SK-N-SH (cell line): Measurements from ENCODE around the gene RSPH4A. TPM values are rescaled to one million over a fixed set of nuclear protein-coding genes. Genes with fewer than 3 reads are reported as not detected.

Experiments used
- CTCF ChIA-PET: fragments of 300-600, 350-600 bp; formaldehyde crosslinking; extraction: SDS; loops from one replicate; lab custom pipeline; 2021; lab: Yijun Ruan, JAX
- POLR2A ChIA-PET: fragments of 350-600 bp; sonication (Branson Sonifier 250); formaldehyde crosslinking; extraction: SDS; loops from one replicate; lab custom pipeline; 2020; ENCODE audit warnings: antibody characterized with exemption, inconsistent platforms; lab: Yijun Ruan, JAX
- DNase-seq: peaks from one replicate; pipeline ENCODE4 v3.0.0; 2012
- H2AFZ ChIP-seq: fragments of 200-600 bp; sonication (generic); 2 replicates; pipeline ENCODE4 v1.8.1; 2016; ENCODE audit warnings: antibody characterized with exemption, mild to moderate bottlenecking, low read depth
- H3F3A ChIP-seq: fragments of 200-600 bp; sonication (generic); replicated peaks from 2 replicates; pipeline ENCODE3; 2016; ENCODE audit warnings: antibody characterized with exemption, mild to moderate bottlenecking; ENCODE audit not compliant: insufficient read depth
- H3K27ac ChIP-seq, 2 experiments: fragments of 200-500 bp in 1 of 2; fragments of 200-600 bp in 1 of 2; sonication (Bioruptor generic) in 1 of 2; sonication (generic), shearing (Covaris generic) in 1 of 2; 2 replicates each; pipeline versions ENCODE4 v1.5.1 to v1.6.1; 2014 to 2016; ENCODE audit warnings: low read depth in 2 of 2, inconsistent platforms in 1 of 2, low read length in 1 of 2, mild to moderate bottlenecking in 1 of 2, mixed read lengths in 1 of 2
- H3K27me3 ChIP-seq: fragments of 200-600 bp; sonication (generic), shearing (Covaris generic); 2 replicates; pipeline ENCODE4 v1.6.1; 2016; ENCODE audit warnings: mixed run types; ENCODE audit not compliant: insufficient read depth
- H3K36me3 ChIP-seq, 2 experiments: fragments of 200-500 bp in 1 of 2; fragments of 200-600 bp in 1 of 2; sonication (Bioruptor generic) in 1 of 2; sonication (generic) in 1 of 2; replicated peaks in 1 of 2; 2 replicates each; pipeline versions ENCODE3 to v1.5.1; 2014 to 2016; ENCODE audit warnings: low read length in 1 of 2, mild to moderate bottlenecking in 1 of 2; ENCODE audit not compliant: insufficient read depth in 2 of 2, control insufficient read depth in 1 of 2
- H3K4me1 ChIP-seq, 2 experiments: fragments of 200-500 bp in 1 of 2; fragments of 200-600 bp in 1 of 2; sonication (Bioruptor generic) in 1 of 2; sonication (generic), shearing (Covaris generic) in 1 of 2; 2 replicates each; pipeline versions ENCODE4 v1.5.1 to v1.6.1; 2014 to 2016; ENCODE audit warnings: low read depth in 1 of 2, low read length in 1 of 2, mixed run types in 1 of 2; ENCODE audit not compliant: insufficient read depth in 2 of 2, control insufficient read depth in 1 of 2
- H3K4me2 ChIP-seq: fragments of 200-600 bp; sonication (generic), shearing (Covaris generic); 2 replicates; pipeline ENCODE4 v1.6.1; 2017; ENCODE audit warnings: mixed run types
- H3K4me3 ChIP-seq, 2 experiments: fragments of 200-500 bp in 1 of 2; fragments of 200-600 bp in 1 of 2; sonication (Bioruptor generic) in 1 of 2; sonication (generic), shearing (Covaris generic) in 1 of 2; 2 replicates each; pipeline versions ENCODE4 v1.5.1 to v1.8.1; 2014 to 2016; ENCODE audit warnings: low read depth in 2 of 2, inconsistent platforms in 1 of 2, low read length in 1 of 2, mild to moderate bottlenecking in 1 of 2, mixed read lengths in 1 of 2, moderate library complexity in 1 of 2
- H3K79me2 ChIP-seq: fragments of 200-600 bp; sonication (generic); 2 replicates; pipeline ENCODE4 v1.8.1; 2017; ENCODE audit warnings: mild to moderate bottlenecking; ENCODE audit not compliant: insufficient read depth
- H3K9ac ChIP-seq: fragments of 200-600 bp; sonication (generic); 2 replicates; pipeline ENCODE4 v1.6.1; 2017; ENCODE audit warnings: mixed run types
- H3K9me2 ChIP-seq: fragments of 200-600 bp; sonication (generic); 2 replicates; pipeline ENCODE4 v1.6.1; 2017; ENCODE audit warnings: mixed run types
- H3K9me3 ChIP-seq: fragments of 200-600 bp; sonication (generic); 2 replicates; pipeline ENCODE4 v1.6.1; 2017; ENCODE audit warnings: mixed run types, mild to moderate bottlenecking, moderate library complexity
- H4K20me1 ChIP-seq: fragments of 200-600 bp; sonication (generic); 2 replicates; pipeline ENCODE4 v1.6.1; 2017; ENCODE audit warnings: mild to moderate bottlenecking, mixed run types; ENCODE audit not compliant: insufficient read depth
- CHD2 ChIP-seq: fragments of 150-350 bp; IDR thresholded peaks from 2 replicates; pipeline ENCODE4 v1.6.1; 2018; ENCODE audit warnings: low read length; ENCODE audit not compliant: partially characterized antibody
- ELF1 ChIP-seq: IDR thresholded peaks from 2 replicates; pipeline ENCODE4 v1.4.0; 2012
- GATA2 ChIP-seq: sonication (generic); formaldehyde crosslinking; IDR thresholded peaks from 2 replicates; pipeline ENCODE4 v1.5.0; 2020; ENCODE audit warnings: mild to moderate bottlenecking, missing genetic modification reagents
- NRF1 ChIP-seq: IDR thresholded peaks from 2 replicates; pipeline ENCODE4 v1.6.1; 2012; ENCODE audit warnings: low read depth, mild to moderate bottlenecking, low read length
- RCOR1 ChIP-seq: fragments of 150-350 bp; IDR thresholded peaks from 2 replicates; pipeline ENCODE4 v1.6.1; 2017; ENCODE audit warnings: antibody characterized with exemption, low read length
- RXRA ChIP-seq: IDR thresholded peaks from 2 replicates; pipeline ENCODE4 v1.4.0; 2012; ENCODE audit warnings: low read depth, mild to moderate bottlenecking, borderline replicate concordance
- YY1 ChIP-seq: IDR thresholded peaks from 2 replicates; pipeline ENCODE4 v1.4.0; 2012; ENCODE audit warnings: low read depth, mild to moderate bottlenecking
- ZBTB33 ChIP-seq: IDR thresholded peaks from 2 replicates; pipeline ENCODE4 v1.4.0; 2012; ENCODE audit warnings: low read depth, borderline replicate concordance
- WGBS: methylation state at CpG from one replicate; pipeline ENCODE4 v1.1.6; 2017; ENCODE audit warnings: low lambda C conversion rate; 5-methylcytosine and 5-hydroxymethylcytosine counted together
- polyA plus RNA-seq, 3 experiments: library from polyadenylated mRNA; depleted of rRNA; stranded (reverse); fragments of >200 nt; gene quantifications; 2 replicates each; pipeline ENCODE4 v1.2.3, GENCODE V29; 2012
- TF ChIP-seq, protein P1 (sequence below): IDR thresholded peaks from 2 replicates; pipeline ENCODE4 v1.4.0; 2012; ENCODE audit warnings: low read depth

The RSPH4A gene
- polyA plus RNA-seq, 1 of the 3 experiments (the other 2 are of a cell fraction): 0.30 TPM

GRCh38 chr6:116625872-116626271 lies 9.6 kb downstream of the RSPH4A start:
- Histone ChIP-seq H3K4me2 (no peak overlapping the region), H3K36me3 (peaks cover 0 to 5% of the 10 kb centered on the region in 2 experiments), H3K9ac (no peak overlapping the region), H3K9me2 (no peaks in the 10 kb centered on the region), H3K79me2 (no peaks in the 10 kb centered on the region), H3K27ac (no peak overlapping the region), H3F3A (peaks cover 8% of the 10 kb centered on the region), H2AFZ (no peak overlapping the region), H3K4me3 (no peak overlapping the region), H3K9me3 (no peaks in the 10 kb centered on the region), H3K27me3 (no peaks in the 10 kb centered on the region), H3K4me1 (no peaks in the 10 kb centered on the region), H4K20me1 (no peaks in the 10 kb centered on the region)
- ChIA-PET POLR2A (no interaction called here), CTCF (no interaction called here)
- 98% methylated on average over 3 of the region's 3 CpGs for WGBS
- no peak for DNase-seq
- TF ChIP-seq, protein P1, sequence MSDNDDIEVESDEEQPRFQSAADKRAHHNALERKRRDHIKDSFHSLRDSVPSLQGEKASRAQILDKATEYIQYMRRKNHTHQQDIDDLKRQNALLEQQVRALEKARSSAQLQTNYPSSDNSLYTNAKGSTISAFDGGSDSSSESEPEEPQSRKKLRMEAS: no peak
- TF ChIP-seq RCOR1: no peak
- TF ChIP-seq ELF1: no peak
- TF ChIP-seq NRF1: no peak
- no peak for TF ChIP-seq CHD2
- TF ChIP-seq YY1: no peak

DNA sequence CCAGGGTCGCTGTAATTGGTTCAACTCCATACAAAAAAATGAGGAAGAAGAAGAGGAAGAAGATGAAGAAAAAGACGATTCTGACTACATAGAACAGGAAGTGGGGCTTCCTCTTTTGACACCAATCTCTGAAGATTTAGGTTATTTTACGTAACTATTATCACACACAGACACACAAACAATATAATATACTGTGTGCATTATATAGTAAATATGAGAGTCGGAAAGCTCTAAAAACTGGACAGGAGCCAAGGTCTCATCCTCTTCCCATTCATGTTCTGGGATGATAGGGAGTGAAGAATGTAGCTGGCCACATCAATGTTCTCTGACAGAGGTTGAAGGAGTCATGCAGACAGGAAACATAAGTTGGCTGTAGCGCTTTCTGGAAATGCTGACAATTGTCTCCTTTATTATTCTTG lies 13.3 kb downstream of the RSPH4A start:
- 90% methylated on average over 5 of the region's 5 CpGs for WGBS
- Histone ChIP-seq H3K79me2 (no peaks in the 10 kb centered on the region), H3K4me2 (no peak overlapping the region), H4K20me1 (no peaks in the 10 kb centered on the region), H3K9ac (no peak overlapping the region), H3K36me3 (peaks cover 20 to 21% of the 10 kb centered on the region in 2 experiments), H2AFZ (no peak overlapping the region), H3K27me3 (no peaks in the 10 kb centered on the region), H3K9me3 (no peaks in the 10 kb centered on the region), H3K4me1 (no peaks in the 10 kb centered on the region), H3K27ac (no peak overlapping the region), H3F3A (peaks cover 8% of the 10 kb centered on the region), H3K4me3 (no peak overlapping the region), H3K9me2 (no peaks in the 10 kb centered on the region)
- ChIA-PET POLR2A (interaction anchor here (1.4 kb wide), 1 partner anchor 13 kb away, joined by 5 read pairs; the partner anchor contains the start of gene RSPH4A), CTCF (interaction anchor here (0.6 kb wide), 1 partner anchor 279 kb away, joined by 3 read pairs; no protein-coding TSS in a partner anchor)
- TF ChIP-seq ELF1 (no peak), GATA2 (CRISPR knock-in tag) (no peak), RXRA (no peak), RCOR1 (no peak)
- TF ChIP-seq, protein P1: no peak
- DNase-seq: no peak

DNA sequence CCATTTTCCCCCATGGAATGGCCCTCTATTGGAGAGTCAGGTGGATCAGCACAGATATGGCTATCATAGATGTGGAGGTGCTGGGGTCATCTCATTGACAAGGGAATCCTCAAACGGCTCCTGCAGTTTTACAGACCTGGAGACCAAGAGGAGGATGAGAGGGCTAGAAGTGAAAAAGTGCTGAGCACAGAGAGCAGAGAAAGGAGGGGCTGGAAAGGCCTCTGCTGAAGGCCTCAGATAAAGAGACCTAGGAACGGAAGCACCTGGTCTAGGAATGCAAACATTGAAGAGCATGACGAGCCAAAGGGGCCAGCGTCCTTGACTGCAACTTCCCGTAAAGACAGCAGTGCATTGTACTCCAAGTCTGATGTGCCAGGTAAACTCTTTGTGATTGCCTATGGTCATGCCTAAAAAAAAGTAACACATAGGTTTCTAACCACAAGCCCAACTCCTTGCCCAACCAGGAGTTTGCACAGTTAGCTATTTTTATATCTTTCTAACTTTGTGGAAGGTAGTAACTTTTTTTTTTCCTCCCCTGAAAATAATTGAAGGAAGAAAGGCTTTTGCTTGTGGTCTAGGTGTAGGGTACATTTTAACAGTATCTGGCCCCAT lies 15.2 kb downstream of the RSPH4A start:
- CTCF ChIA-PET: interaction anchor here (0.9 to 2.6 kb wide), 2 partner anchors 13 to 71 kb away, joined by 3 to 5 read pairs; no protein-coding TSS in a partner anchor
- Histone ChIP-seq H3K9me2 (no peaks in the 10 kb centered on the region), H3K27ac (no peak overlapping the region)

More for the DNA sequence above, 15.2 kb downstream of the RSPH4A start:
- H3K4me3 ChIP-seq: no peak overlapping the region
- TF ChIP-seq GATA2 (CRISPR knock-in tag): no peak
- no peak for TF ChIP-seq ZBTB33
- H3K9ac ChIP-seq: no peak overlapping the region
- no peak for DNase-seq
- no peak overlapping the region for H2AFZ ChIP-seq
- H4K20me1 ChIP-seq: no peaks in the 10 kb centered on the region
- peaks cover 12% of the 10 kb centered on the region for H3F3A ChIP-seq
- no peaks in the 10 kb centered on the region for H3K79me2 ChIP-seq
- WGBS: 84% methylated on average over 5 of the region's 5 CpGs
- H3K27me3 ChIP-seq: no peaks in the 10 kb centered on the region
- POLR2A ChIA-PET: no interaction called here
- no peak overlapping the region for H3K4me2 ChIP-seq
- no peaks in the 10 kb centered on the region for H3K4me1 ChIP-seq
- H3K9me3 ChIP-seq: no peaks in the 10 kb centered on the region
- peaks cover 31 to 33% of the 10 kb centered on the region in 2 experiments for H3K36me3 ChIP-seq
